T1000 (cell line): Measurements from ENCODE around the gene CSTF1.
"Not testable (repeated sequence)": the region's sequence is repeated elsewhere in the genome, so short reads cannot be mapped to it uniquely, and the experiment has no call there.

Source experiments
- DNase-seq: peaks from one replicate; lab custom pipeline; 2025; ENCODE audit warnings: mixed read lengths; lab: John Stamatoyannopoulos, UW

CSTF1 gene

GRCh38 chr20:56409521-56409920 lies 17.1 kb downstream of the CSTF1 start:
- DNase-seq, result no peak

DNA sequence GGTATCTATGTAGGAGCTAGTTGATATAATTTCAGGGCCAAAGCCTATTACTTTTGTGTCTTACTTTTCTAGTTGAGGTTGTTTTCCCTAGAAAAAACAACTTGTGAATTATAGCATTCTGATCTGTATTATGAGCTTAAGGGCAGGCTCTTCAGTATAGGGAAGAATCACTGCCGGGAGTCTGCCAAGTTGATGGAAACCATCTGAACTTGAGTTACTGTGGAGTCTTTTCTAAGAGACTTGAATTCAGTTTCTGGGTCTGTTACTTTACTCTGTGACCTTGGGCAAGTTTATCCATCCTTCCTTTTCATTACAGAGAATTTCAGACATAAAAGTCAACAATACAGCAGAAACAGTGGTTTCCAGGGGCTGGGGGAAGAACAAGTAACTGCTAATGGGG lies 17.5 kb downstream of the CSTF1 start:
- no peak for DNase-seq

- DNase-seq, result not testable (repeated sequence)
Observed at GRCh38 chr20:56411287-56411686, 18.8 kb downstream of the CSTF1 start.

GRCh38 chr20:56411759-56412472 lies 19.5 kb downstream of the CSTF1 start, which contains the start of gene CASS4:
Gene CASS4 (plus strand): TSS chr20:56412260. CDS start chr20:56412459, 199 bp downstream.
- no peak for DNase-seq

GRCh38 chr20:56412473-56412790 lies 20.0 kb downstream of the CSTF1 start:
- DNase-seq, result no peak

DNA sequence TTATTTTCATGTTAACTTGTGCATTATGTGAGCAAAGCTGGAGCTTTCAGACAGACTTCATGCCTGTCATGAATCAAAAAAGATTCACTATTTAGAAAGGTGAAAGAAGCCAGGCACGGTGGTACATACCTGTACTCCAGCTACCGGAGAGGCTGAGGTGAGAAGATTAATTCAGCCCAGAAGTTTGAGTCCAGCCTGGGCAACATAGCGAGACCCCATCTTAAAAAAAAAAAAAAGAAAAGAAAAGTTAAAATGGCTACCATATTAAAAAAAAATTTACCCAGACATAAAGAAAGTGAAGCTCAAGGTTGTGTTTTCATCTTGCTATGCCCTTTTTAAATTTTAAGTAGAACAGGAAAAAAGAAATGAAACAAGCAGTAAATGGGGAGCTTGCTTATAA lies 20.5 kb downstream of the CSTF1 start:
- DNase-seq, result no peak

- DNase-seq, result no peak
Observed at GRCh38 chr20:56414842-56415765, 22.7 kb downstream of the CSTF1 start.

DNA sequence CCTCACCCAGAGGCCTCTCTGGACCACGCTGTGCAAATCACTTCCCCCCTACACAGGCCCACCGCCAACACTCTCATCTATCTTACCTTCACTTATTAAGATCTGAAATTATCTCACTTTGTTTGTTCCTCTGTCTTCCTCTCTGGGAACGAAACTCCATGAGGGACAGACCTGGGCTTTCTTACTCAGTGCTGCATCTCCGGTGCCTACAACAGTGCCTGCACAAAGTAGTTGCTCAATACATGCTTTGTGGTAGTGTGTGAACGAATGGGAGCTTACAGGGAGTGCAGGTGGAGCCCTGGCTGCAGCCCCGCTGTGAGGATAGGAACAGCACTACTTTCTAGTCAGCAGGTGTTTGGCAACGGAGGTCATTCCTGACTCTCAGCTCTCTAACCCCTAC lies 25.0 kb downstream of the CSTF1 start:
- no peak for DNase-seq

GRCh38 chr20:56417911-56418310 lies 25.5 kb downstream of the CSTF1 start:
- DNase-seq, result no peak

DNA sequence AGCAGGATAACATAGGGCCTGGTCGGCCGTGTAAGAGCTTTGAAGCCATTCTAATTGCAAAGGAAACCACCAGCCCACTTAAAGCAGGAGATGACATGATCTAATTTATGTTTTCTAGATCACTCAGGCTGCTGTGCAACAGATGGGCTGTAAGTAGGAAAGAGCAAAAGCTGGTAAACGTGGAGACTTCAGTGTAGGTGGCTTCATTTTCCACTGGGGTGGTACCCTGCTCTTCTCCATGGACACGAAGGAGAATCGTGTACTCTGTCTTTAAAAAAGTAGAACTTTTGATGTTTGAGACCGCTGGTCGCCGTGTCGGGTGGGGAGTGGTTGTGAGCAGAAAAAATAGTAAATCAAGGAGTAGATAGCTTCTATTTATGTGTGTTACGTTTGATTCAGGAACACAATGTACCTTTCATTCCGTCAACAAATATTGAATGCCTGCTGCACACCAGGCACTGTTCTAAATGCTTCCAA lies 26.0 kb downstream of the CSTF1 start:
- no peak for DNase-seq

- no peak for DNase-seq
Observed at GRCh38 chr20:56420028-56420427, 27.6 kb downstream of the CSTF1 start.

DNA sequence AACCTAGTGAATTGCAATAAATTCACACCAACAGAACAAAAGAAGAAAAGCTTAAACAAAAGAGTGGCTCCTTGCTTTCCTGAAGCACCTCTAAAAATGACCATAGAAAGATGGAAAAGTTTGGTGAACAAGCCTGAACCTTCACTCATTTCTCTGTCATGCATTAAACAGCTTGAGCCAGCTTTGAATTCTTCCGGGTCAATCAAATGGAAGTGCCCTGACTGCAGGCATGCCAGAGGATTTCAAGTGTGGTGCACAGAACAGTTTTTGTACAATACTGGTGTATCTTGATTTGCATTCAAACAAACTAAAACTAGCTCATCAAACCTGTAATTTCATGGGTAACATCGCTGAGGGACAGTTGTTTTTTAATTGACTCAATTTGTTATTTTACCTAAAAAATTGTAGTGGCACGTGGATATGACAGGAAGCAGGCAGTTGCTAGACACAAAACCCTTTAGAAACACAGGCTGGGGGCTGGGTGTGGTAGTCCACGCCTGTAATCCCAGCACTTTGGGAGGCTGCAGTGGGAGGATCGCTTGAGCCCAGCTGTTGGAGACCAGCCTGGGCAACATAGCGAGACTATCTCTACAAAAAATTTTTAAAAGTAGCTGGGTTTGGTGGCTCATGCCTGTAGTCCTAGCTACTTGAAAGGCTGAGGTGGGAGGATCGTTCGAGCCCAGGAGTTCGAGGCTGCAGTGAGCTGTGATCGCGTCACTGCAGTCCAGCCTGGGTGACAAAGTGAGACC lies 28.7 kb downstream of the CSTF1 start:
- no peak for DNase-seq

GRCh38 chr20:56422076-56422823 lies 29.8 kb downstream of the CSTF1 start:
- DNase-seq, result no peak

GRCh38 chr20:56422824-56423189 lies 30.4 kb downstream of the CSTF1 start:
- no peak for DNase-seq

DNA sequence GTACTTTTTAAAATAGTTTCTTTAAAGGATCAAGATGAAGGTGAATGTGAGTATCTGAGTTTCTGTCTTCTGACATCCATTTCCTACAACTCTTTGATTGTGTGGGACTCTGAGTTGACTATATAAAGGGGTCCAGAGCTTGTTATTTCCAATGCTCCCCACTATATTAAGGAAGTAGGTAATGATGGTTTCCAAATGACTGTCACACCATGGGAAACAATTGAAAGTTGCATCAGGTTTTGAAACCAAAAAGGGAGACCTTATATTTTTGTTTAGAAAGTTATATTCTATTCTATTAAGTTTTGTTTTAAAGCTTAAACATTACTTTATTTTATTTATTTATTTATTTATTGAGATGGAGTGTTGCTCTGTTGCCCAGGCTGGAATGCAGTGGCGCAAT lies 30.8 kb downstream of the CSTF1 start:
- DNase-seq, result no peak

GRCh38 chr20:56423886-56424285 lies 31.4 kb downstream of the CSTF1 start:
- DNase-seq, result no peak

DNA sequence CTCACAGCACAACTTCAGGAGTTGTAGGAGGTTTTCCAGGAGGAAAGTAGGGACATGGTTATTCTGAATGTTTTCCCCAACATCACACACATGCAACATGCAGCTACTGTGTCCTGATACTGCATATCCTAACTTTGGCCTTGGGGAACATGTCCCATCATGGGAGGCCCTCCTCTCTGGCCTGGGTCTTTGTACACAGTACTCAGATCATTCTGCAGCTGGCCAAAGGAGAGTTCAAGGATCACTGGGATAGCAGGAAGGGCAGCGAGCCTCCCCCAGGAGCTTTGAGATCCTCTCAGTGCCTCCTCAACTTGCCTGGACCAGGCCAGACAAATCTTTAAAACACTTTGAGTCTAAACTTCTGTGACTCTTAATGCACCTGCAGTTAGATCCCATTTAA lies 32.5 kb downstream of the CSTF1 start:
- DNase-seq, result no peak

DNA sequence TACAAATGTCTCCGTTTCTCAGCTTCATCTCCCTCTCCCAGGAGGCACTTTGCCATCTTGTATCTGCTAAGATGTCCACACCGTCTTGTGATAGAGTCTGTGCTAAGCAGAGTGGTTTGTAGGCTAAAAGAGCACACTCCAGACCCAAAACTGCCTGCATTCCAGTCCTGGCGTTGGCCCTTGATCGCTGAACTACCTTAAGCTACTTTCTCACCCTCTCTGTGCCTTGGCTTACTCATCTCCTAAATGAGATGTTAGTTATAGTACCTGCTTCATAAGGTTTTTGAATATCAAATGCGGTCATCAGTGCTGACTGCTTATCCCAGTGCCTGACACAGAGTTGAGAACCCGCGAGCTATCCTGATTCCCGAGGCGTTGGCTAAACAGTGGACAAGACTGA lies 33.6 kb downstream of the CSTF1 start:
- DNase-seq, result no peak

DNA sequence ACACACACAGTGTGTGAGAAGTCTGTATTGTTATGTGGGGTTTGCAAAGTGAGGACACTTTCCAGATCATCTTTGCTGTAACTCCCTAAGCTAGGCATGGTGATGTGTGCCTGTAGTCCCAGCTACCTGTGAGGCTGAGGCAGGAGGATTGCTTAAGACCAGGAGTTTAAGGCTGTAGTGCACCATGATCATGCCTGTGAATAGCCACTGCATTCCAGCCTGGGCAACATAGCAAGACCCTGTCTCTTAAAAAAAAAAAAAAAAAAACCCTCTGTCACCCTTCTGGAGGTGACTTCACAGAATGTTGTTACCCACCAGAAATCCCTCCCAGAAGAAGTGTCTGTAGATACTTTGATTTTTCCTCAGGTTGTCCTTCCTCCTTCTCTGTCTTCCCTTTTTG lies 34.5 kb downstream of the CSTF1 start:
- DNase-seq, result no peak

DNA sequence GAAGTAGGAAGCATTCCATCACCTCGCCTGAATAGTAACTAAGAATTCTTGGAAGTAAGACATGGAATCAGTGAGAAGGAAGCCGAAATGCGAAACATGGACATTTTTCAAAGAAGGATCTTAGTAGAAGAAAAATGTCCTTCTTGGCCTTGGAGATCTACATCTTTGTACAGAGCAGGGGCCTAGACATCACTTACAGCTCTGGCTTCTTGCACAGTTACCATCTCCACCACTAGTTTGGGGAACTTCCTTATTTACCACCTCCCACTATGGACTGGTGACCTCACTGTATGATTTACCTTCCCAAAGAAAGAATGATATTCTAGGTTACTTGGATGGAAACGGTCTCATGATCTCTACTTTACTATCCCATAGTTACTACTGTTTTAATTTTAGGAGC lies 35.4 kb downstream of the CSTF1 start:
- no peak for DNase-seq

- DNase-seq, result no peak
Observed at GRCh38 chr20:56428410-56428809, 36.0 kb downstream of the CSTF1 start.

- no peak for DNase-seq
Observed at GRCh38 chr20:56428881-56429280, 36.4 kb downstream of the CSTF1 start.
